ENCODE measurements around the gene KRT6B.

KRT6B gene

GRCh38 chr12:52426034-52426433, 25.9 kb downstream of the KRT6B start:
- ChIA-PET POLR2A (ENCODE audit: low non-redundant PET) (no interaction called here), CTCF (interaction anchor here (0.9 kb wide), 1 partner anchor 19 kb away, joined by 3 read pairs; no protein-coding TSS in a partner anchor)
- no peak overlapping the region for H3K27ac ChIP-seq
- TF ChIP-seq, protein P1, sequence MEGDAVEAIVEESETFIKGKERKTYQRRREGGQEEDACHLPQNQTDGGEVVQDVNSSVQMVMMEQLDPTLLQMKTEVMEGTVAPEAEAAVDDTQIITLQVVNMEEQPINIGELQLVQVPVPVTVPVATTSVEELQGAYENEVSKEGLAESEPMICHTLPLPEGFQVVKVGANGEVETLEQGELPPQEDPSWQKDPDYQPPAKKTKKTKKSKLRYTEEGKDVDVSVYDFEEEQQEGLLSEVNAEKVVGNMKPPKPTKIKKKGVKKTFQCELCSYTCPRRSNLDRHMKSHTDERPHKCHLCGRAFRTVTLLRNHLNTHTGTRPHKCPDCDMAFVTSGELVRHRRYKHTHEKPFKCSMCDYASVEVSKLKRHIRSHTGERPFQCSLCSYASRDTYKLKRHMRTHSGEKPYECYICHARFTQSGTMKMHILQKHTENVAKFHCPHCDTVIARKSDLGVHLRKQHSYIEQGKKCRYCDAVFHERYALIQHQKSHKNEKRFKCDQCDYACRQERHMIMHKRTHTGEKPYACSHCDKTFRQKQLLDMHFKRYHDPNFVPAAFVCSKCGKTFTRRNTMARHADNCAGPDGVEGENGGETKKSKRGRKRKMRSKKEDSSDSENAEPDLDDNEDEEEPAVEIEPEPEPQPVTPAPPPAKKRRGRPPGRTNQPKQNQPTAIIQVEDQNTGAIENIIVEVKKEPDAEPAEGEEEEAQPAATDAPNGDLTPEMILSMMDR (conservative IDR thresholded peaks at IDR 0.05; ENCODE audit: low read depth): no peak
- DNase-seq (ENCODE audit: low spot score): no peak

DNA sequence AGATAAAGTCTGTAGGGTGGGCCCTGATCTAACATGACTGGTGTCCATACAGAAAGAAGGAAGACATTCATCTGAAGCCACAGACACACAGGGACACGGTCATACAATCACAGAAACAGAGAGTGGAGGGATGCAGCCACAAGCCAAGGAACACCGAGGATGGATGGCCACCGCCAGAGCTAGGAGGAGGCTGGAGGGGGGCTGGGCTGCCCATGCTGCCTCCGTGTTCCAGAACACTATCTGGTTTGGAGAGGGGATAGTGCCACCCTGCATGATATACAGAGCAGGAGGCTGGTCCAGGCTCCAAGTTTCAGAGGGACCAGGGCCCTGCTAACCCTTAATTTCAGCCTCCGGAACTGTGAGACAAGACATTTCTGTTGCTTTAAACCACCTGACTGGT, 26.5 kb downstream of the KRT6B start:
- no peak overlapping the region for H3K27ac ChIP-seq
- DNase-seq (ENCODE audit: low spot score): no peak
- POLR2A ChIA-PET (ENCODE audit: low non-redundant PET): no interaction called here
- CTCF ChIA-PET: interaction anchor here (0.9 kb wide), 1 partner anchor 18 kb away, joined by 3 read pairs; no protein-coding TSS in a partner anchor
- TF ChIP-seq, protein P1 (conservative IDR thresholded peaks at IDR 0.05; ENCODE audit: low read depth): no peak

GRCh38 chr12:52423661-52424500, 28.1 kb downstream of the KRT6B start:
- CTCF ChIA-PET: no interaction called here
- DNase-seq (ENCODE audit: low spot score): no peak
- POLR2A ChIA-PET (ENCODE audit: low non-redundant PET): no interaction called here
- TF ChIP-seq, protein P1 (conservative IDR thresholded peaks at IDR 0.05; ENCODE audit: low read depth): no peak
- no peak overlapping the region for H3K27ac ChIP-seq

DNA sequence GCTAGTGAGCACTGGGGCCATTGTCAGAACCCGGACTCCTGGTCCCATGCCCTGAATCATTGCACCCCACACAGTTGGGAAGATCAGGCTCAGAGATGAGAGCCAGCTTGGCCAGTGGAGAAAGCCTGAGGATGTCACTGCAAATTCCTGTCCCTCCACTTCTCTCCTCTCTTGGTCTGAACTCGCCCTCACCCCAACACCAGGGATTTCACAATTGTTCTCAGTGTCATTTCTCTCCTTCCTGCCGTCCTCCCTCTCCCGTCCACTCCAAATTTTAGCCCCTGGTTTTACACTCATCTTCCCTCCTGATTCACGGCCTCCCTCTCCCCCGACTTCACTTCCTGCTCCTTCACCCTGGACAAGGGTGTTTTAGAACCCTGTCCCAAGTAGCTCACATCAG, 28.9 kb downstream of the KRT6B start:
- TF ChIP-seq, protein P1 (conservative IDR thresholded peaks at IDR 0.05; ENCODE audit: low read depth): no peak
- no peak overlapping the region for H3K27ac ChIP-seq
- ChIA-PET CTCF (interaction anchor here (0.5 kb wide), 1 partner anchor 13 kb away, joined by 3 read pairs; no protein-coding TSS in a partner anchor), POLR2A (ENCODE audit: low non-redundant PET) (no interaction called here)
- no peak for DNase-seq (ENCODE audit: low spot score)

DNA sequence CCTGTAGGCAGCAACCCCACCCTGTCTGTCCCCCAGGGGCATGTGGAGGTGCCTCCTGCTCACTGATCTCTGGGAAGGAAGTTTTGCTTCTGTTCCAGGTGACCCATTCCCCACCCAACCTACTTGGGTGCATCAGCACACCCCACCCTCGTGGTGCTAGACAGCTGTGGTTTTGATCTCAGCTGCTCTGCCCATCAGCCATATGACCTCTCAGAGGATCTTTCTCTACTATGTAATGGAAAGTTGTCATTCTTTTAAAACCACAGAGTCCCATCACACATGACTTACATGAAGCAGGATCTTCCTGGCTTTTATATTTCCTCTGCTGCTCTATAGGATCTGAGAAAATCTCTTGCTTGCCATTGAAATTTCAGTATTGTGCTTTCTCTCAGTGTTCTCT, 32.3 kb downstream of the KRT6B start:
- ChIA-PET POLR2A (ENCODE audit: low non-redundant PET) (no interaction called here), CTCF (no interaction called here)
- DNase-seq (ENCODE audit: low spot score): no peak
- no peak overlapping the region for H3K27ac ChIP-seq
- TF ChIP-seq, protein P1 (conservative IDR thresholded peaks at IDR 0.05; ENCODE audit: low read depth): no peak

DNA sequence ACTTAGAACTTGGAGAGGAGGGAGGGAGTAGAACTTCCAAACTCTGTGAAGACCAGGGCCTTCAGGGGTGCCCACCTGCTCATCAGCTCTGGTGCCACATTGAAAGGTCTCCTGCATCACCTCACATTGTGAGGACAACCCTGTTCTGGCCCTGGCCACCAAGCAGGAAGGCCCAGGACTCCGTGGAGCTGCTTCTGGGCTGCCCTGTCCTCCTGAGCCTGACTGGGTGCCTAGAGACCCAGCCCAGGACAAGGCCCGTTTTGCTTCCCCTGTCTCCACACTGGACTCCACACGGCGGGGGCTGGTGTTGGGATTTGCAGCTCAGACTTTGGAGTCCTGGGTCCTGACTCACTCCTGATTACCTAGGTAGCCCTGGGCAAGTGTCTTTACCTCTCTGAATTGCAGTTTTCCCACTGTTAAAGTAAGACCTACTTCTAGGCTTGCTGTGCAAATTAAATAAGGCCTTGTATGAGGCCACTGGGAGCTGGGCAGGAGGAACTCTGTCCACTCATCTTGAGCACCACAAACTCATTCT, 33.3 kb downstream of the KRT6B start:
- ChIA-PET POLR2A (ENCODE audit: low non-redundant PET) (no interaction called here), CTCF (no interaction called here)
- no peak overlapping the region for H3K27ac ChIP-seq
- TF ChIP-seq, protein P1 (conservative IDR thresholded peaks at IDR 0.05; ENCODE audit: low read depth): no peak
- DNase-seq (ENCODE audit: low spot score): no peak

Data from RWPE1 (cell line).